Neural cell (in vitro differentiated cells): ENCODE results near the gene ITGB1BP1.

Experiments
- EP300 ChIP-seq: fragments of 450-650 bp; conservative IDR thresholded peaks from 2 replicates; pipeline ENCODE4 v1.6.1; 2014; ENCODE audit warnings: antibody characterized with exemption, mild to moderate bottlenecking, moderate library complexity; ENCODE audit not compliant: poor library complexity, severe bottlenecking
- REST ChIP-seq: IDR thresholded peaks from 2 replicates; pipeline ENCODE4 v1.6.1; 2012; ENCODE audit warnings: borderline replicate concordance

GRCh38 chr2:9463698-9464034, 40.3 kb upstream of the ITGB1BP1 start:
- no peak for TF ChIP-seq EP300
- no peak for TF ChIP-seq REST
